Hypothalamus (tissue), 51 donors: Measurements from ENCODE around the gene NPM3.
A peak's percentile ranks its signal among the peaks of the same experiment; 100 is the strongest.

Source experiments
- DNase-seq, 51 donors: peaks; one replicate each; lab custom pipeline; 2025; lab: John Stamatoyannopoulos, UW

NPM3 gene

DNA sequence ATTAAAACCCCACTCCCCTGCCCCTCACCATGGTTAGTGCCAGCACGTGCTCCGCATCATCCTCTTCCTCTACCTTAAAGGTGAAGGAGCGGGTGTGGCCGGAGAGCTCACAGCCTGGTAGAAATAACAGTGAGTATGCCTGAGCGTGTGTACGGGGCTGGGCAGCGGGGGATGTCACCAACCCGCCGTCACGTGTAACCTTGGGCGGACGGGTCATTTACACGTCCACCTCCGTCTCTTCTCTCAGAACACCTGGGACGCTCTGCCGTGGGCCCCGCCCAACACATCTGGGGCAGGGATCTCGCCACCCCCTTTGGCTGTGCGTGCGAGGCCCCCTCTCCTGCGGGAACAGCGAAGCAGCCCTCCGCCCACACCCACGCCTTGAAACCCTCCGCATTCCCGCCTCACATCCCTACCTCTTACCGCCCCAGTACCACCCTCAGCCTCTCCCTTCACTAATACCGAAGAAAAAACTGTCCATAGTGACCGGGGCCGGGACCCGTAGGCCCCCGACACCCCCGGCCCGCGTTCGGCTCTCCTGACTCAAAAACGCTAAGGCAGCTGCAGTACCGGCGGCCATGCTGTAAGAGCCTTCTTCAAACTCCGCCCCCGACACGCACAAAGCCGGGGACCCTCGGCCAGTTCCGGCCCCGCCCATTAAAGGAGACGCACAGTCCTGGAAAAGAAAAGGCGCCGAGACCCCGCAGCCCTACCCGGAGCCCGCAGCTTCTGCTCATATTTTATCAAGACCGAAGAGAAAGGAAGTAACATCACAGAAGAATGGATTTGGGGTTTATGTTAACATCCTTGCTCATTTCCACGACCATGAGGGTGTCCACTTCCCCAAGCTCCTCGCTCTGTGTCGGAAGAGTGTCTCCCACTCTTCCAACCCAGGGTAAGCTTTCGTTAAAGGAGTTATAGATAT lies at the start of gene NPM3:
Gene NPM3 (minus strand): TSS at position 636 of the 925 bp plus-strand sequence. CDS start 56 bp downstream, at position 580.
- peak; percentile 12 to 85 (median 57) for DNase-seq

DNA sequence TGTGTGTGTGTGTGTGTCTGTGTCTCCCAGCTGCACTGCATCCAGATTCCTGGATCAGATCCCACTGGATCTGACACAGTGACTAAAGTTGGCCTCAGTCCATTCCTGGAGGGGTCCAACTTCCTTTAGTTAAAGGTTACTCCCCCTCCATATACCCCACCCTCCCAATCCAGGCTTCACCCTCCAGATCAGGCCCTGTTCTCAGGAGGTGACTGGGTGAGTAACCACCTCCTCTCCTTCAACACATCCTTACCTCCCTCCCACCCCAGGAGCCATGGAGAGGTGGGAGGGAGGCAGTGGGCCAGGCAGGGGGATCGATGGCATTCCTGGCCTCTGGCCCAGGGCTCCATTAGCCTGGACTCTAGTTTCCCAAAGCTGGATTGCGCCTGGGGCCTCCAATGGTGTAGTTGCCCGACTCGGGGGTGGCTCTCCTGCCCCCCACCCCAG lies 49.1 kb upstream of the NPM3 start:
- DNase-seq, result no peak

GRCh38 chr10:101831169-101831811 lies 48.0 kb upstream of the NPM3 start:
- no peak for DNase-seq

GRCh38 chr10:101830322-101831168 lies 47.3 kb upstream of the NPM3 start:
- peak in 45 of 51 donors; percentile 14 to 86 (median 55) for DNase-seq

DNA sequence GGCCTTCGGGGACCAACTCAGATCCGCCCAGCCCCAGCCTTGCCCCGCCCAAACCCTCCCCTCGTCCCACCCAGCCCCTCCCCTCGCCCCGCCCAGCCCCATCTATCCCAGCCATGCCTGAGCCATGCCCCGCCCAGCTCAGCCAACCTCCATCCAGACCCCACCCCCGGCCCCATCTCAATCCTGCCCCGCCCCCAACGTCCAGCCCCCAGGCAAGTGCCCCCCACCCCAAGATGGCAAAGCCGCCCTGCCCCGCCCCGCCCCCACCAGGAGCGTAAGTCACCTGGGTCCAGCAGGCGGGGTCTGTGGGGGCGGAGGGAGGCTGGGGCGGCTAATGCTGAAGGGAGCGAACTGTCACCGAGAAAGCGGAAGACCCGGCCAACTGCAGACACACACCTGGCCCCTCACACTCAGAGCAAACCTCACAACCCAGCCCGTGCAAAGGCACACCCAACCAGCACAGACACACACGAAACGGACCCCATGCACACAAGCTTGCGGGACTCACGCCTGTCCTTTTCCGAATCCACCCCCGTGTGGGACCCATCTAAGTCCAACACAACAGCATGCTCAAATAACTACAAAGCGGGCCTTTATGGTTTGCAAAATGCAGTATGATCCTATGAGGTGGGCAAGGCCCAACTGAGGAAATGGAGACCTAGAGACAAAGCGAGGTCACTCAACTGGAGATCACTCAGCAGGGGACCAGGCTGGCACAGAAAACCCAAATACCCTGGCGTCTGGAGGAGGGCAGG lies 46.5 kb upstream of the NPM3 start:
- DNase-seq, result peak in 2 of 51 donors; percentile 11 to 19

- no peak for DNase-seq
Measured at GRCh38 chr10:101828766-101829551, 45.7 kb upstream of the NPM3 start.

DNA sequence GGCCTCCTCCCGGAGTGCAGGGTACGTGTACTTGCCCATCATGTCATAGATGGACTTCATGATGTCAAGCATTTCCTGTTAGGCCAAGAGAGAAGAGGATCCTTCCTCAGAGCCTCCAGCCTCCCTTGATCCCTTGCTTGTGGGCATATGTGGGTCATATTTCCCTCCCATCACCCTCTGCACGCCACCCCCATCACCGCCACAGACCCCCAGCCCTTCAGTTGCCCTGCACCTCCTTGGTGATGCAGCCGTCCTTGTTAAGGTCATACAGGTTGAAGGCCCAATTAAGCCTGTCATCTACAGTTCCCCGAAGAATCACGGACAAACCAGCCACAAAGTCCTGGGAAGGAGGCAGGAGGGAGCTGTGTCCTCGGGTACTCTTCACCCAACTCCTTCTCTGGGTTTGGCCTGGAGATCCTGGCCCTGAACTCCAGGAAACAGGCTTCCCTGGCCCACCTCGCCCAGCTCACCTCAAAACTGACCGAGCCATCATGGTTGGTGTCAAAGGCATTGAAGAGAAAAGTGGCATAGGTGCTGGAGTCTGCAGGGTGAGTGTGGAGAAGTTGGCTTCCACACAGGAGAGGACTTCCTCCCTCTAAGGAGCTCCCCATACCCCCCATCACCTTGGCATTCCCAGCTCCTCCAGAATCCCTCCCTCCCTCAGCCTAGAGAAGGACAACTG lies 44.8 kb upstream of the NPM3 start:
- no peak for DNase-seq

DNA sequence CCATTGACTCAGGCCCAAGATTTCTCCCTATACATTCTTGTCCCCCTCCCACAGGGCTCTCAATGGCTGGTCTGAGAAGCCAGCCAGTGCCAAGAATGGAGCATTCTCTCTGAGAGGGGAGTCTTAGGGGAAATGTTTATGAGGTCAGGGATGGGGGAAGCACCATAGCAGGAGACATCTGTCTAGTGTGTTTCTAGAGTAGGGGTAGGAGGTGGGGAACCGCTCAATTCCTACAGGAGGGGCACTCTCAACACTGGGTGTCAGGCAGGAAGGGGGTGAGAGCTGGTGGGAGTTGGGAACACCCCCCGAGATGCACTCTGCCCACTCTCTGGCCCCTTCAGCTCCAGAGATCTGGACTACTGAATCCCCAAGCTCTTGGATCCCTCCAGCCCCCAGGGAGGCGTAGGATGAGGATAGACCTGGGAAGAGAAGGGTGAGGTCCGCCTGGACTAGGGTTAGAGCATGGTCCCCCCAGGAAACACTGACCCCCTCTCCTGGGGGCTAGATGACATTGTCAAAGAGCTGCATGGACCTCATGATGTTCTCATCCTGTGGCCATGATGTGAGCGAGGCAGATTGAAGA lies 43.7 kb upstream of the NPM3 start:
- DNase-seq, result no peak

- no peak for DNase-seq
Measured at GRCh38 chr10:101824736-101825135, 41.5 kb upstream of the NPM3 start.

DNA sequence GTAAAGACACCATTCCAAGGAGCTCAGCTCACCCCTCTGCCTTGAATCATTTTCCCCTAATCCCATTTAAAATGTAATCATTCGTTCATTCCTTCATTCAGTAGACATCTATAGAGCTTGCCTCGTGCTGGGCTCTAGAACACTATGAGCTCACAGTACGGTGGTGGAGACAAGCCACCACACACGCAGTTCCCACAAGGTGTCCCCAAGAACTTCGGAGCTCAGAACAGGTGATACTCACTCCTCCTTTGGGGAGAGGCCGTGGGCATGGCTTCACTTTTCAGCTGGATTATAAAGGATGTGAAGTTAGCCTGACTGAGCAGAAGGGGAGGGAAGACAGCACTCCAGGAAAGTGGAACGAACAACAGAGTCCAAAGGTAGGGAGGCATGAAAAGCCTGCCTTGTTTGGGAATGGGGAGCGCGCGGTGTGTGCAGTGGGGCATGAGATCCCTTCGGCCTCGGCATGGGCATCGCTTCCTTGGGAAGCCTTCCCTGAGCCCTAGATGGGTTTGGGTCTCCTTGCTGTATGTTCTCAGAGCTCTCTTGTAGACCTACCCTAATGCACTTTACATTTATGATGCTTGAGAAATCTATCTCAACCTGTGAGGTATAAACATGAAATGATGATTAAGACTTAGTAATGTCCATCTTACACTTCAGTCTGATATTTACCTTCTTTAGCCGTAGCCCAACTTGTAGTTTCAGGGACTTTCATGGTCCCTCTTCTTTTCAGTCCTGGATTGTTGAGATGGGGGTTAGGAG lies 35.8 kb upstream of the NPM3 start:
- DNase-seq, result peak in 7 of 51 donors; percentile 26 to 72 (median 51)

DNA sequence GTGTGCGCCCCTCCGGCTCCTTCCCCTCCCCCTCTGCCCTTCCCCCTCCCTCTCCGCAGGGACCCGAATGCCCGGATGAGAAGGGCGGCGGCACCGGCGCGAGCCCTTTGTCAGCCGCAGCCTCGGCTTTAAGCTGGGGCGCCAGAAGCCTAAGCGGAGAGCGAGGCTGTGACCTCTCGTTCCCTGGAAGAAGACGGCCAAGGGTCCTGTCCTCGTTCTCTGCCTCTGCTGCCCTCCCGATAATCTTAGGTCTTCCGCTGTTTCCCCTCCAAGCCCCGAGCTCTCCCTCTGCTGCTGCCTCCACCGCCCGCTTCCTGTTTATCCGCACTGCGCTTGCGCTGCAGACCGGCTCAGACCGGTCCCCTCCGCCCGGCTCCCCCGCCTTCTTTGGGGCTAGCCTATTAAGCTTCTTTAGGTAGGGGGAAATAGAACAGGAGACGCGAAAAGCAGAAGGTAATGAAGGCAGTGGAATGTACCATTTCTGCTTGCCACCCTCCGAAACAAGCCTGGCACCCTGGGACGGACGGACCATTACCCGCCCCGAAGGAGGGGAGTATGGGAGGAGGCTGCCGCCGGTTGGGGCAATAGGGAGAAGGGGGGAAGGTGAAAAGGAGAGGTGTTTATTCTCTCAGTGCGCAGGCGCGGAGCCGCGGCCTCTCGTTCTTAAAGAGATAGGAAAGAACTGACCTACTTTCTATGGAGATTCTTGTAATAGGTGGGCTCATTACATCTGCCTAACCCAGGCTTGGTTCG lies 35.0 kb upstream of the NPM3 start, which contains the start of gene OGA:
Gene OGA (minus strand): TSS at position 326 of the 753 bp plus-strand sequence. CDS start 422 bp downstream, outside the sequence.
- DNase-seq, result peak; percentile 88 to 100 (median 97)

- peak in 38 of 51 donors; percentile 11 to 74 (median 44) for DNase-seq
Measured at GRCh38 chr10:101817337-101818118, 34.3 kb upstream of the NPM3 start.

DNA sequence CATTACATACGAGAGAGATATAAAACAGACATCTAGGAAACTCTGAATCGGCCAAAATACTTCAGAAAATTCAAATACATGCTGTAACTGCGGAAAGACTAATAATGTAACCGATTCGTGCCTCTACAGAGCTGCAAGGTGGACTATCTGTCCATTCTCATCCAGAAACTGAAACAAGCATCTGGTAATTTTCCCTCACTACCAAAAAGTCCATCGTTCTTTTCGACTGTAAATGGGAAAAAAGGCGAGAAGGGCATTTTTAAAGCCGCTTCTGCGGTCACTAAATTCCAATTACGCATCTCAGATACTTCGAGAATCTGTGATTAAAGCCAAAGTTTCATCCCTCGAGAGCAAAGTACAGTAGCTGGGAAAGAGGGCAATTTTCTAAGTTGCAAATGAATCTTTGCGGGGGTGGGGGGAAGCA lies 33.7 kb upstream of the NPM3 start:
- no peak for DNase-seq

- DNase-seq, result no peak
Measured at GRCh38 chr10:101816376-101816775, 33.1 kb upstream of the NPM3 start.

DNA sequence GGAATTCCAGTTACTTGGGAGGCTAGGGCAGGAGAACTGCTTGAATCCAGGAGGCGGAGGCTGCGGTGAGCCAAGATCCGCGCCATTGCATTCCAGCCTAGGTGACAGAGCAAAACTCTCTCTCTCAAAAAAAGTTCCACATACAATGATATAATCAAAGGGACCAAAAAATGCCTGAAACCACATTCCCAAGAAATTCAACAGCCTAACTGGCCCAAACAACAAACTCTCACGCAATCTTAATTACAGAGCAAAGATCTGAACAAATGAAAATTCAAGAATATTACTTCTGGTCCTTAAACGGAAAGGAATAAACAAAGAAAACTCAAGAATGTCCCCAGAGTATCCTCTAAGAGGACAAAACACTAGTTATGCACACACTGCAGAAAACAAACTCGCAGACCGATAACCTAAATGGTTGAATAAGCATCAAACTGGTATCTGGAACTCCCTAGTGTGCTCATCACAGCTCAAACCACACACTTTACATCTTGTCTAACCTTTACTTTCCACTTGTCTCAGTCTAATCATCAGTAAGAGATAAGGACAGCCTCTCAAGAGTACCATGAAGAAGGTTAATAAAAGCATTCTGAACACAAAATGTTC lies 31.3 kb upstream of the NPM3 start:
- no peak for DNase-seq
